H1 (cell line): Measurements from ENCODE around the gene CNTN6. TPM values are rescaled to one million over a fixed set of nuclear protein-coding genes. Genes with fewer than 3 reads are reported as not detected.

Source experiments
- BACH1 ChIP-seq: IDR thresholded peaks from 2 replicates; pipeline ENCODE4 v1.6.1; 2012; ENCODE audit warnings: low read length, improper control_type of control experiment
- CHD2 ChIP-seq: IDR thresholded peaks from 2 replicates; pipeline ENCODE4 v1.6.1; 2012; ENCODE audit warnings: low read length, improper control_type of control experiment
- HDAC2 ChIP-seq, 2 experiments: fragments of 300-600 bp in 1 of 2; sonication (generic) in 1 of 2; IDR thresholded peaks; 2 replicates each; pipeline ENCODE4 v1.6.1; 2011 to 2012; ENCODE audit warnings: low read depth in 2 of 2, low read length in 2 of 2, mild to moderate bottlenecking in 2 of 2, moderate library complexity in 2 of 2, borderline replicate concordance in 1 of 2, inconsistent platforms in 1 of 2
- POLR2A ChIP-seq, 2 experiments: IDR thresholded peaks; 1 replicate in 1 of 2; 2 replicates in 1 of 2; pipeline ENCODE4 v1.6.1; 2011; ENCODE audit warnings: low read depth in 2 of 2, low read length in 2 of 2, mild to moderate bottlenecking in 2 of 2; ENCODE audit errors: control extremely low read depth in 1 of 2
- RFX5 ChIP-seq: IDR thresholded peaks from 2 replicates; pipeline ENCODE4 v1.6.1; 2011; ENCODE audit warnings: low read depth, low read length, improper control_type of control experiment, borderline replicate concordance
- SP2 ChIP-seq: IDR thresholded peaks from 2 replicates; pipeline ENCODE4 v1.6.1; 2012; ENCODE audit warnings: mild to moderate bottlenecking, low read length, inconsistent platforms
- TAF1 ChIP-seq: IDR thresholded peaks from 2 replicates; pipeline ENCODE4 v1.6.1; 2011; ENCODE audit warnings: mild to moderate bottlenecking, low read depth, low read length
- TCF12 ChIP-seq: IDR thresholded peaks from 2 replicates; pipeline ENCODE4 v1.6.1; 2011; ENCODE audit warnings: low read depth, mild to moderate bottlenecking, low read length
- YY1 ChIP-seq: IDR thresholded peaks from 2 replicates; pipeline ENCODE4 v1.6.1; 2011; ENCODE audit warnings: low read depth, mild to moderate bottlenecking, low read length
- polyA plus RNA-seq, 7 experiments: library from polyadenylated mRNA; depleted of rRNA in 3 of 7; stranded (reverse) in 5 of 7; unstranded in 2 of 7; fragments of >200 nt in 5 of 7; fragments of 200-250 nt in 2 of 7; gene quantifications; 1 replicate in 5 of 7; 2 replicates in 1 of 7; 4 replicates in 1 of 7; pipeline versions ENCODE4 v1.2.1 to v1.2.3, GENCODE V29; 2011 to 2013; ENCODE audit warnings: missing spikeins in 2 of 7, mixed read lengths in 2 of 7
- total RNA-seq: library from RNA; stranded (reverse); fragmentation: NEBNext Ultra II Directional; extraction: Animal tissue kit (Norgen Biotek cat#: 25700); gene quantifications from 2 replicates; pipeline ENCODE4 v1.2.1, GENCODE V29; 2021
- TF ChIP-seq, protein P1 (sequence below): fragments of 300-600 bp; sonication (generic); IDR thresholded peaks from 2 replicates; pipeline ENCODE4 v1.7.1; 2012; ENCODE audit warnings: low read length, moderate library complexity, mild to moderate bottlenecking, inconsistent platforms; ENCODE audit not compliant: insufficient replicate concordance

The CNTN6 gene
- total and polyA plus RNA-seq, 2 of the 8 experiments (the other 6 are each of a cell fraction or from before 2014, with no cell fraction given) = not detected

DNA sequence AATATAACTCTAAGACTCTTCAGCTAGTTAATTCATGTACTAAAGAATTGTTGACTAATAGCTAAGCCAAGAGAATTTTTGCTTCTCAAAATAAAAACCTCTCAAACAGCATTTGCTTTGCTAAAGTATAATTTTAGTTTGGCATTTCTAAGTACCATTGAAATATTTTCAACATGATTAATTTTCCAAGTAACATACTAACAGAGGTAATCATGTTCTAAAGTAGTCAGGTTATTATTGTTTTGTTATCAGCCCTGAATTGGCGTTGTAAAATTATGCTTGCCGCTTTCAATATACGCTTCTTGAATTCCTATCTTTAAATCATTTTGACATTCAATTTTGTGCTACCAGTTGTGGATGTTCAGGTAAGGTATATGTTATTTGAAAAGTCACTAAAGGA lies 134.3 kb downstream of the CNTN6 start (continued):
- TF ChIP-seq, protein P1, sequence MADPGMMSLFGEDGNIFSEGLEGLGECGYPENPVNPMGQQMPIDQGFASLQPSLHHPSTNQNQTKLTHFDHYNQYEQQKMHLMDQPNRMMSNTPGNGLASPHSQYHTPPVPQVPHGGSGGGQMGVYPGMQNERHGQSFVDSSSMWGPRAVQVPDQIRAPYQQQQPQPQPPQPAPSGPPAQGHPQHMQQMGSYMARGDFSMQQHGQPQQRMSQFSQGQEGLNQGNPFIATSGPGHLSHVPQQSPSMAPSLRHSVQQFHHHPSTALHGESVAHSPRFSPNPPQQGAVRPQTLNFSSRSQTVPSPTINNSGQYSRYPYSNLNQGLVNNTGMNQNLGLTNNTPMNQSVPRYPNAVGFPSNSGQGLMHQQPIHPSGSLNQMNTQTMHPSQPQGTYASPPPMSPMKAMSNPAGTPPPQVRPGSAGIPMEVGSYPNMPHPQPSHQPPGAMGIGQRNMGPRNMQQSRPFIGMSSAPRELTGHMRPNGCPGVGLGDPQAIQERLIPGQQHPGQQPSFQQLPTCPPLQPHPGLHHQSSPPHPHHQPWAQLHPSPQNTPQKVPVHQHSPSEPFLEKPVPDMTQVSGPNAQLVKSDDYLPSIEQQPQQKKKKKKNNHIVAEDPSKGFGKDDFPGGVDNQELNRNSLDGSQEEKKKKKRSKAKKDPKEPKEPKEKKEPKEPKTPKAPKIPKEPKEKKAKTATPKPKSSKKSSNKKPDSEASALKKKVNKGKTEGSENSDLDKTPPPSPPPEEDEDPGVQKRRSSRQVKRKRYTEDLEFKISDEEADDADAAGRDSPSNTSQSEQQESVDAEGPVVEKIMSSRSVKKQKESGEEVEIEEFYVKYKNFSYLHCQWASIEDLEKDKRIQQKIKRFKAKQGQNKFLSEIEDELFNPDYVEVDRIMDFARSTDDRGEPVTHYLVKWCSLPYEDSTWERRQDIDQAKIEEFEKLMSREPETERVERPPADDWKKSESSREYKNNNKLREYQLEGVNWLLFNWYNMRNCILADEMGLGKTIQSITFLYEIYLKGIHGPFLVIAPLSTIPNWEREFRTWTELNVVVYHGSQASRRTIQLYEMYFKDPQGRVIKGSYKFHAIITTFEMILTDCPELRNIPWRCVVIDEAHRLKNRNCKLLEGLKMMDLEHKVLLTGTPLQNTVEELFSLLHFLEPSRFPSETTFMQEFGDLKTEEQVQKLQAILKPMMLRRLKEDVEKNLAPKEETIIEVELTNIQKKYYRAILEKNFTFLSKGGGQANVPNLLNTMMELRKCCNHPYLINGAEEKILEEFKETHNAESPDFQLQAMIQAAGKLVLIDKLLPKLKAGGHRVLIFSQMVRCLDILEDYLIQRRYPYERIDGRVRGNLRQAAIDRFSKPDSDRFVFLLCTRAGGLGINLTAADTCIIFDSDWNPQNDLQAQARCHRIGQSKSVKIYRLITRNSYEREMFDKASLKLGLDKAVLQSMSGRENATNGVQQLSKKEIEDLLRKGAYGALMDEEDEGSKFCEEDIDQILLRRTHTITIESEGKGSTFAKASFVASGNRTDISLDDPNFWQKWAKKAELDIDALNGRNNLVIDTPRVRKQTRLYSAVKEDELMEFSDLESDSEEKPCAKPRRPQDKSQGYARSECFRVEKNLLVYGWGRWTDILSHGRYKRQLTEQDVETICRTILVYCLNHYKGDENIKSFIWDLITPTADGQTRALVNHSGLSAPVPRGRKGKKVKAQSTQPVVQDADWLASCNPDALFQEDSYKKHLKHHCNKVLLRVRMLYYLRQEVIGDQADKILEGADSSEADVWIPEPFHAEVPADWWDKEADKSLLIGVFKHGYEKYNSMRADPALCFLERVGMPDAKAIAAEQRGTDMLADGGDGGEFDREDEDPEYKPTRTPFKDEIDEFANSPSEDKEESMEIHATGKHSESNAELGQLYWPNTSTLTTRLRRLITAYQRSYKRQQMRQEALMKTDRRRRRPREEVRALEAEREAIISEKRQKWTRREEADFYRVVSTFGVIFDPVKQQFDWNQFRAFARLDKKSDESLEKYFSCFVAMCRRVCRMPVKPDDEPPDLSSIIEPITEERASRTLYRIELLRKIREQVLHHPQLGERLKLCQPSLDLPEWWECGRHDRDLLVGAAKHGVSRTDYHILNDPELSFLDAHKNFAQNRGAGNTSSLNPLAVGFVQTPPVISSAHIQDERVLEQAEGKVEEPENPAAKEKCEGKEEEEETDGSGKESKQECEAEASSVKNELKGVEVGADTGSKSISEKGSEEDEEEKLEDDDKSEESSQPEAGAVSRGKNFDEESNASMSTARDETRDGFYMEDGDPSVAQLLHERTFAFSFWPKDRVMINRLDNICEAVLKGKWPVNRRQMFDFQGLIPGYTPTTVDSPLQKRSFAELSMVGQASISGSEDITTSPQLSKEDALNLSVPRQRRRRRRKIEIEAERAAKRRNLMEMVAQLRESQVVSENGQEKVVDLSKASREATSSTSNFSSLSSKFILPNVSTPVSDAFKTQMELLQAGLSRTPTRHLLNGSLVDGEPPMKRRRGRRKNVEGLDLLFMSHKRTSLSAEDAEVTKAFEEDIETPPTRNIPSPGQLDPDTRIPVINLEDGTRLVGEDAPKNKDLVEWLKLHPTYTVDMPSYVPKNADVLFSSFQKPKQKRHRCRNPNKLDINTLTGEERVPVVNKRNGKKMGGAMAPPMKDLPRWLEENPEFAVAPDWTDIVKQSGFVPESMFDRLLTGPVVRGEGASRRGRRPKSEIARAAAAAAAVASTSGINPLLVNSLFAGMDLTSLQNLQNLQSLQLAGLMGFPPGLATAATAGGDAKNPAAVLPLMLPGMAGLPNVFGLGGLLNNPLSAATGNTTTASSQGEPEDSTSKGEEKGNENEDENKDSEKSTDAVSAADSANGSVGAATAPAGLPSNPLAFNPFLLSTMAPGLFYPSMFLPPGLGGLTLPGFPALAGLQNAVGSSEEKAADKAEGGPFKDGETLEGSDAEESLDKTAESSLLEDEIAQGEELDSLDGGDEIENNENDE = no peak
- no peak for TF ChIP-seq CHD2
- no peak for TF ChIP-seq YY1
- TF ChIP-seq POLR2A (IDR thresholded peaks at IDR 0.05; ENCODE audit: control extremely low read depth in 1 of 2, low read depth in 2 of 2, low read length in 2 of 2) = no peak
- no peak for TF ChIP-seq SP2
- TF ChIP-seq BACH1 = no peak
- no peak for TF ChIP-seq TAF1
- TF ChIP-seq TCF12 = no peak
- TF ChIP-seq HDAC2 (IDR thresholded peaks at IDR 0.05; ENCODE audit: borderline replicate concordance in 1 of 2, low read depth in 2 of 2, low read length in 2 of 2) = no peak
- TF ChIP-seq RFX5 = no peak
